HG02623 (cell line): Measurements from ENCODE around the gene DLG5.

ENCODE experiments used
- ATAC-seq: cut with Tn5 transposase; IDR thresholded peaks from one replicate; pipeline ENCODE4 v1.9.1; 2021; ENCODE audit warnings: moderate library complexity; ENCODE audit not compliant: unreplicated experiment

Gene DLG5

GRCh38 chr10:77868523-77868922 is 58.0 kb downstream of the DLG5 start:
- no peak for ATAC-seq

- ATAC-seq, result no peak
These were observed 59.3 kb downstream of the DLG5 start for GRCh38 chr10:77867124-77867719.

- no peak for ATAC-seq
These were observed 60.0 kb downstream of the DLG5 start for GRCh38 chr10:77866598-77866997.

- ATAC-seq, result no peak
These were observed 60.8 kb downstream of the DLG5 start for GRCh38 chr10:77865580-77866324.

- ATAC-seq, result no peak
These were observed 62.3 kb downstream of the DLG5 start for GRCh38 chr10:77864151-77864851.

- ATAC-seq, result no peak
These were observed 63.1 kb downstream of the DLG5 start for GRCh38 chr10:77863446-77863845.

- no peak for ATAC-seq
These were observed 64.0 kb downstream of the DLG5 start for GRCh38 chr10:77862595-77862994.

- ATAC-seq, result no peak
These were observed 65.2 kb downstream of the DLG5 start for GRCh38 chr10:77861366-77861765.

GRCh38 chr10:77859865-77860282 is 66.7 kb downstream of the DLG5 start:
- no peak for ATAC-seq

- ATAC-seq, result no peak
These were observed 67.2 kb downstream of the DLG5 start for GRCh38 chr10:77859200-77859864.

GRCh38 chr10:77857272-77857671 is 69.3 kb downstream of the DLG5 start:
- no peak for ATAC-seq

GRCh38 chr10:77856566-77856965 is 70.0 kb downstream of the DLG5 start:
- ATAC-seq, result no peak

- no peak for ATAC-seq
These were observed 71.0 kb downstream of the DLG5 start for GRCh38 chr10:77855404-77856155.

GRCh38 chr10:77854115-77854514 is 72.4 kb downstream of the DLG5 start:
- ATAC-seq, result no peak

GRCh38 chr10:77853256-77853655 is 73.3 kb downstream of the DLG5 start:
- no peak for ATAC-seq

- no peak for ATAC-seq
These were observed 75.8 kb downstream of the DLG5 start for GRCh38 chr10:77850620-77851231.

GRCh38 chr10:77849039-77849664 is 77.4 kb downstream of the DLG5 start:
- ATAC-seq, result no peak

GRCh38 chr10:77846718-77847311 is 79.7 kb downstream of the DLG5 start:
- peak; percentile 71 for ATAC-seq

- no peak for ATAC-seq
These were observed 81.1 kb downstream of the DLG5 start for GRCh38 chr10:77845451-77845850.
